ENCODE results near the gene TMEM151B.

TMEM151B gene

DNA sequence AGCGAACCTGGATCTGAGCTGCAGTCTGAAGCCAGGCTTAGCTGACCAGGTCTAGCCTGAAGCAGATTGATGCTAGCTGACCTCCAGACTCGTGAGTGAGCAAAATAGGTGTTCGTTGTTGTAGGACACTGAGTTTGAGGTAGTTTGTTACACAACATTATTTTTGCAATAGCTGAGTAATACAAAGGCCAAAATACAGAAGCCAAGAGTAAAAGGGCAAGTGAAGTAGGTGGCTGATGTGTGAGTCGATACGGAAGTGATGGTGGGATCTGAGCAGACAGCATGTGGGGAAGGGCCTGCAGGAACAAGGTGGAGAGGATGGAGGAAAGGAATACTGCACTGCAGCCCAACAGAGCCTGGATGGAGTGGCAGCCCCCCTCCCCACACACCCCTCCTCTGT lies 63.7 kb downstream of the TMEM151B start:
- Histone ChIP-seq H3K36me3 (ENCODE audit: control insufficient read depth in 4 of 4, insufficient read depth in 4 of 4, low read length in 3 of 4) (no peaks in the 10 kb centered on the region), H3K27ac (ENCODE audit: insufficient read depth in 1 of 2, low read depth in 1 of 2, low read length in 2 of 2, poor library complexity in 1 of 2, severe bottlenecking in 2 of 2) (no peak overlapping the region), H3K4me1 (ENCODE audit: control extremely low read depth in 1 of 4, control insufficient read depth in 4 of 4, insufficient read depth in 4 of 4, low read length in 3 of 4) (peaks cover 0 to 7% (median under 1%) of the 10 kb centered on the region in 4 experiments), H3K4me3 (ENCODE audit: control insufficient read depth in 1 of 7, extremely low read depth in 1 of 7, insufficient read depth in 4 of 7, low read depth in 2 of 7, low read length in 6 of 7) (no peak overlapping the region), H3K9me3 (ENCODE audit: control extremely low read depth in 1 of 5, control insufficient read depth in 4 of 5, insufficient read depth in 2 of 5, low read depth in 1 of 5, low read length in 4 of 5) (no peaks in the 10 kb centered on the region), H3K27me3 (replicated peaks in 2 of 5; ENCODE audit: control insufficient read depth in 4 of 5, insufficient read depth in 5 of 5, low read length in 4 of 5) (peaks cover under 1 to 16% (median 9%) of the 10 kb centered on the region in 5 experiments)
- WGBS (ENCODE audit: insufficient coverage) = 100% methylated on average over 3 of the region's 5 CpGs
- no peak for DNase-seq
- CTCF ChIA-PET = interaction anchor here (0.8 to 7.1 kb wide), 8 partner anchors 9 to 667 kb away, joined by 3 to 44 read pairs (median 4); no protein-coding TSS in a partner anchor
- POLR2A ChIA-PET = no interaction called here

DNA sequence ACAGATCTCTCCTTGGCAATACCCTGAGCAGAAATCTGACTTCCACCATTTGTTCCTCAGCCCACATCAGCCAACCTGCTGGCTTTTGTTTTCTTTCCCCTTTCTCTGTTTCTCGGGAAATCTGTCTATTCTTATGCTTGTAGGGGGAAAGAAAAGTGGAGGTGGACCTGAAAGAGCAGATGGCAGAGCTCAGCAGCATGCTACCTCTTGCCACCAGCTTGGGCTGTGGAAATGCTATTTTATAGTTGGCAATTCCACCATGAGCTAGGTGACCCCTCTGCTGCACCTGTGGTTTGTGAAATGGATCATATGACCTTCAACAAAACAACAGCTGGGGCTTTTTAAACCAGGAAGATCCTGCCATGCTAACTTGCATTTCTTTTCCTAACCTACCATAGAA lies 65.4 kb downstream of the TMEM151B start:
- Histone ChIP-seq H3K27ac (ENCODE audit: insufficient read depth in 1 of 2, low read depth in 1 of 2, low read length in 2 of 2, poor library complexity in 1 of 2, severe bottlenecking in 2 of 2) (no peak overlapping the region), H3K36me3 (ENCODE audit: control insufficient read depth in 4 of 4, insufficient read depth in 4 of 4, low read length in 3 of 4) (no peaks in the 10 kb centered on the region), H3K9me3 (ENCODE audit: control extremely low read depth in 1 of 5, control insufficient read depth in 4 of 5, insufficient read depth in 2 of 5, low read depth in 1 of 5, low read length in 4 of 5) (no peaks in the 10 kb centered on the region), H3K4me3 (ENCODE audit: control insufficient read depth in 1 of 7, extremely low read depth in 1 of 7, insufficient read depth in 4 of 7, low read depth in 2 of 7, low read length in 6 of 7) (no peak overlapping the region), H3K4me1 (ENCODE audit: control extremely low read depth in 1 of 4, control insufficient read depth in 4 of 4, insufficient read depth in 4 of 4, low read length in 3 of 4) (peaks cover 0 to 7% (median under 1%) of the 10 kb centered on the region in 4 experiments), H3K27me3 (replicated peaks in 2 of 5; ENCODE audit: control insufficient read depth in 4 of 5, insufficient read depth in 5 of 5, low read length in 4 of 5) (peaks cover 0 to 9% (median under 1%) of the 10 kb centered on the region in 5 experiments)
- WGBS (ENCODE audit: insufficient coverage) = no CpG with 5 or more reads among the region's 1 CpG
- DNase-seq = no peak
- ChIA-PET POLR2A (no interaction called here), CTCF (interaction anchor here (0.8 to 7.1 kb wide), 16 partner anchors 8 to 238 kb away, joined by 3 to 76 read pairs (median 4); partner anchors contain the start of genes AARS2 and NFKBIE)

DNA sequence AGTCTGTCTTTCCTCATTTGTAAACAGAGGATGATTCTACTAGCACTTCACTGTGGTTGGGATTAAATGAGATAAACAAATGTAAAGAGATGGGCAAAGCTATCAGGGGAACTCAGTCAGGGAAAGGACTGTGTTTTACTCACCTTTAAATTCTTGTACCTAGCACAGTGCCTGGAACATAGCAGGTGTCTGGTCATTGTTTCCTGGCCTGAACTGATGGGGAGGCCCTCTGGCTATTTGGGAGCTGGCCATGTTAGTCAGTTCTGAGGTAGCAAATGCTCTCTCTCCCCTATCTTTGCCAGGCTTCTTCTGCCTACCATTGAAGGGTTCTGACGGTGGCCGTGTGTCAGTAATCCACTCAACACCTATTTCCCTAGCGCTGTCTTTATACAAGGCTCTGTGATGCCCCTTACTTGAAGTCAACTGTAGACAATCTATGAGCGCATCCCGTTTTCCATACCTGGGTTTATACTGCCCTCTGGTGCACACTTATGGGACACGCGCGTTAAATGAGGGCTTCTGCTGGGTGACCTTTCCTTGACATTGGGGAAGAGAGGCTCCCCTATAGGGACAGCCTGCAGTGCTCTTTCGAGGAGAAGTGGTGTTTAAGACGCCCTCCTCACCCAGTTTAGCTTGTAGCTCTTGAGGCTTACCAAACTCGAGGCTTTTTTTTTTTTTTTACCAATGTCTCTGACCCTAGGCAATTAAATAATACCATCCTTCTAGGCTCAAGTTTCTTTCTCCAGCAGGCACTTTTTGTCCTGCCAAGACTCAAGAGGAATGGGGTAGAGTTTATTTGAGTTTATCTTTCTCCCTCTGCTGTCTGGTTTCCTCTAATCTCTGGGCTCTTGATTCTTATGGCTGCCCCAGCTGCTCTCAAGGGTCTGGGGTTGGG lies 68.2 kb downstream of the TMEM151B start:
- Histone ChIP-seq H3K9me3 (ENCODE audit: control extremely low read depth in 1 of 5, control insufficient read depth in 4 of 5, insufficient read depth in 2 of 5, low read depth in 1 of 5, low read length in 4 of 5) (no peaks in the 10 kb centered on the region), H3K4me3 (ENCODE audit: control insufficient read depth in 1 of 7, extremely low read depth in 1 of 7, insufficient read depth in 4 of 7, low read depth in 2 of 7, low read length in 6 of 7) (no peak overlapping the region), H3K27me3 (replicated peaks in 2 of 5; ENCODE audit: control insufficient read depth in 4 of 5, insufficient read depth in 5 of 5, low read length in 4 of 5) (peaks cover 0 to 16% (median 13%) of the 10 kb centered on the region in 5 experiments), H3K36me3 (ENCODE audit: control insufficient read depth in 4 of 4, insufficient read depth in 4 of 4, low read length in 3 of 4) (no peaks in the 10 kb centered on the region), H3K4me1 (ENCODE audit: control extremely low read depth in 1 of 4, control insufficient read depth in 4 of 4, insufficient read depth in 4 of 4, low read length in 3 of 4) (peaks cover 0 to 16% (median 11%) of the 10 kb centered on the region in 4 experiments), H3K27ac (ENCODE audit: insufficient read depth in 1 of 2, low read depth in 1 of 2, low read length in 2 of 2, poor library complexity in 1 of 2, severe bottlenecking in 2 of 2) (no peak overlapping the region)
- POLR2A ChIA-PET = interaction anchor here (0.5 to 0.6 kb wide), 2 partner anchors 120 to 1560 kb away, joined by 3 read pairs; no protein-coding TSS in a partner anchor
- 4% methylated on average over 10 of the region's 11 CpGs for WGBS (ENCODE audit: insufficient coverage)
- DNase-seq = peak; percentile 66 to 81 (median 74)
- CTCF ChIA-PET = interaction anchor here (0.7 to 7.1 kb wide), 22 partner anchors 8 to 260 kb away, joined by 3 to 76 read pairs (median 5); partner anchors contain the start of genes AARS2, NFKBIE and TMEM151B

DNA sequence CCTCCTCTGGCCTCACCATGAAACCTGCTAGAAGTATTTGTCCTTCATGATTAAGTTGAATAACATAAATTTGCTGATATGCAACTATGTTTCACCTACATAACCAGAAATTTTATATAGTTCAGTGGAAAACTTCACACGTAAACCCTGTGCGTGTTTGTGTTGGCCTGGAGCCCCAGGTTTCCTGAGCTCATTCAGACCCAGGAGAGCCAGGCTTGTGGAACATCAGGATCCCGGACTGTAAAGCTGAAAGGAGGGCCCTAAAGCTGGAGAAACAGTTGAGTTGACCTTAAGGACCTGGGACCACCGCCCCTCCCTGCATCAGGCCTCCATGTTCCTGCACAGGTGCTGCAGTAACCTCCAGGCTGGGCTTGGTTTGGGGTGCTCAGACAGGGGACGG lies 69.1 kb downstream of the TMEM151B start:
- whole genome bisulfite sequencing (ENCODE audit: insufficient coverage) = 94% methylated on average over 5 of the region's 5 CpGs
- ChIA-PET CTCF (interaction anchor here (0.7 to 7.1 kb wide), 14 partner anchors 9 to 261 kb away, joined by 3 to 76 read pairs (median 5); partner anchors contain the start of genes AARS2 and NFKBIE), POLR2A (no interaction called here)
- H3K4me3 ChIP-seq (ENCODE audit: control insufficient read depth in 1 of 7, extremely low read depth in 1 of 7, insufficient read depth in 4 of 7, low read depth in 2 of 7, low read length in 6 of 7) = no peak overlapping the region
- DNase-seq = no peak
- H3K36me3 ChIP-seq (ENCODE audit: control insufficient read depth in 4 of 4, insufficient read depth in 4 of 4, low read length in 3 of 4) = no peaks in the 10 kb centered on the region
- peaks cover 0 to 24% (median 16%) of the 10 kb centered on the region in 5 experiments for H3K27me3 ChIP-seq (replicated peaks in 2 of 5; ENCODE audit: control insufficient read depth in 4 of 5, insufficient read depth in 5 of 5, low read length in 4 of 5)
- no peaks in the 10 kb centered on the region for H3K9me3 ChIP-seq (ENCODE audit: control extremely low read depth in 1 of 5, control insufficient read depth in 4 of 5, insufficient read depth in 2 of 5, low read depth in 1 of 5, low read length in 4 of 5)
- peaks cover 0 to 13% (median 11%) of the 10 kb centered on the region in 4 experiments for H3K4me1 ChIP-seq (ENCODE audit: control extremely low read depth in 1 of 4, control insufficient read depth in 4 of 4, insufficient read depth in 4 of 4, low read length in 3 of 4)
- no peak overlapping the region for H3K27ac ChIP-seq (ENCODE audit: insufficient read depth in 1 of 2, low read depth in 1 of 2, low read length in 2 of 2, poor library complexity in 1 of 2, severe bottlenecking in 2 of 2)

DNA sequence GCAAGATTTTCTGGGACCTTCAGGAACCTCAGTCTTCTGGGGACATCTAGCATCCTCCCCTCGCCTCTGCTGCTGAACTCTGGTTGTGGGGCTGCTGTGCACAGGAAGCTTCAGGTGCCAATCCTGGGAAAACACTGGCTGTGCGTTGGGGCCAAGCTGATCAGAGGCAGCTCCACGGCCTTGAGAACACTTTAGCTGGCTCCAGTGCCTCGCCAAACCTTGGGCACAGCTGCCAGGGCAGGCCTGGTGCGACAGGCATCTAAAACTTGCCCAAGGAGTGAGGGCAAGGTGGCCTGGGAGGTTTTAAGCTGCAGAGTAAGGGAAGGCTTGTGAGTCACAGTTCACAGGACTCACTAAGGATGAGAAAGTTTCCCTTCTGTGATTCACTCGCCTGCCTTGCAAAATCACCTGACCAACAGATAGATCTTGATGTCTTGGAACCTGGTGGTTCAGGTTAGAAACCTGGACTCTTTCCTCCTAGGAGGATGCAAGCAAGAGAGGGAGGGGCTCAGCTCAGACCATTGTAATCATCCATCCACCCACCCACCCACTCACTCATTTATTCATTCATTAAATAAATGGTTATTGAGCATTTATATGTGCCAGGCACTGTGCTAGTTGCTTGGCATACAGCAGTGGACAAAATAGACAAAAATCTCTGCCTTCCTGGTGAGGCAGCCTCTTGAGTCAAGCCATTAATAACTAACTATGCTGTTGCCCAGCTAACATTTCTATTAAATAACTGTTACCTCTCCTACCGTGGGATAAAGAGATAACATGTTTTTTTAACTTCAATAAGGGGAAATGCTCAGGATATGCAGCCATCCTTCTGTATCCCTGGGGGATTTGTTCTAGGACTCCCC lies 69.7 kb downstream of the TMEM151B start:
- DNase-seq = no peak
- H3K4me1 ChIP-seq (ENCODE audit: control extremely low read depth in 1 of 4, control insufficient read depth in 4 of 4, insufficient read depth in 4 of 4, low read length in 3 of 4) = peaks cover 0 to 13% (median 11%) of the 10 kb centered on the region in 4 experiments
- H3K36me3 ChIP-seq (ENCODE audit: control insufficient read depth in 4 of 4, insufficient read depth in 4 of 4, low read length in 3 of 4) = no peaks in the 10 kb centered on the region
- no peak overlapping the region for H3K27ac ChIP-seq (ENCODE audit: insufficient read depth in 1 of 2, low read depth in 1 of 2, low read length in 2 of 2, poor library complexity in 1 of 2, severe bottlenecking in 2 of 2)
- ChIA-PET POLR2A (no interaction called here), CTCF (interaction anchor here (0.7 to 7.1 kb wide), 11 partner anchors 10 to 242 kb away, joined by 3 to 76 read pairs (median 5); partner anchors contain the start of genes AARS2 and NFKBIE)
- no peak overlapping the region for H3K4me3 ChIP-seq (ENCODE audit: control insufficient read depth in 1 of 7, extremely low read depth in 1 of 7, insufficient read depth in 4 of 7, low read depth in 2 of 7, low read length in 6 of 7)
- H3K9me3 ChIP-seq (ENCODE audit: control extremely low read depth in 1 of 5, control insufficient read depth in 4 of 5, insufficient read depth in 2 of 5, low read depth in 1 of 5, low read length in 4 of 5) = no peaks in the 10 kb centered on the region
- peaks cover 0 to 25% (median 19%) of the 10 kb centered on the region in 5 experiments for H3K27me3 ChIP-seq (replicated peaks in 2 of 5; ENCODE audit: control insufficient read depth in 4 of 5, insufficient read depth in 5 of 5, low read length in 4 of 5)
- WGBS (ENCODE audit: insufficient coverage) = 81% methylated on average over 6 of the region's 7 CpGs

DNA sequence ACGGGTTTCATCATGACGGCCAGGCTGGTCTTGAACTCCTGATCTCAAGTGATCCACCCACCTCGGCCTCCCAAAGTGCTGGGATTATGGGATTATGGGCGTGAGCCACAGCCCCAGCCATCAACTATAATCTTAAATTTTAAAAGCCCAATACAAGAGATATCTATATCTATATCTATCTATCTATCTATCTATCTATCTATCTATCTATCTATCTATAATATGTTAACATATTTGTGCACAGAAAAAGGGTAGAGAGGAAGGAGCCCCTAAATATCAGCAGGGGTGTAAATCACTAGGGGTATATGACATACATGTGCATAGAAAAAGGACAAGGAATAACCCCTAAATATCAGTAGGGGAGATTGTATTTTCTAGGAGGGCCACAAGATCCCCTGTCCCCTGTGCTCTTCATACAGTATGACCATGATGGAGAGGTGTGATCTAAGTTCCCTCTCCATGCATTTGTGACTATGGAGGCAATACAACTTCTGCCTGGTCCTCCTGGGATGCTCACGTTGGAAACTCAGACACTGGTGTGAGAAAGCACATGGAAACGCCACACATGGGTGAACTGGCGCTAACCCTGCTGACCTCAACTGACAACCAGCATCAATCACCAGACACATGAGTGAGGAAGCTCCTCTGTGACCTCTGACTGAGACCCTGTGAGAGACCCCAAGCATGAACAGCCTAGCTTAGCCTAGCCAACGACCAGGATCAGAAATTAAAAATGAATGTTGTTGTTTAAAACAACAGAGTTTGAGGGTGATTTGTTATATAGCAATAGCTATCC lies 71.0 kb downstream of the TMEM151B start:
- no peaks in the 10 kb centered on the region for H3K36me3 ChIP-seq (ENCODE audit: control insufficient read depth in 4 of 4, insufficient read depth in 4 of 4, low read length in 3 of 4)
- no peak overlapping the region for H3K27ac ChIP-seq (ENCODE audit: insufficient read depth in 1 of 2, low read depth in 1 of 2, low read length in 2 of 2, poor library complexity in 1 of 2, severe bottlenecking in 2 of 2)
- H3K4me1 ChIP-seq (ENCODE audit: control extremely low read depth in 1 of 4, control insufficient read depth in 4 of 4, insufficient read depth in 4 of 4, low read length in 3 of 4) = peaks cover 0 to 13% (median 11%) of the 10 kb centered on the region in 4 experiments
- H3K9me3 ChIP-seq (ENCODE audit: control extremely low read depth in 1 of 5, control insufficient read depth in 4 of 5, insufficient read depth in 2 of 5, low read depth in 1 of 5, low read length in 4 of 5) = no peaks in the 10 kb centered on the region
- H3K4me3 ChIP-seq (ENCODE audit: control insufficient read depth in 1 of 7, extremely low read depth in 1 of 7, insufficient read depth in 4 of 7, low read depth in 2 of 7, low read length in 6 of 7) = no peak overlapping the region
- DNase-seq = no peak
- POLR2A ChIA-PET = no interaction called here
- CTCF ChIA-PET = interaction anchor here (0.8 to 1.6 kb wide), 5 partner anchors 8 to 73 kb away, joined by 3 to 4 read pairs (median 3); partner anchors contain the start of gene AARS2
- peaks cover 0 to 25% (median 23%) of the 10 kb centered on the region in 5 experiments for H3K27me3 ChIP-seq (replicated peaks in 2 of 5; ENCODE audit: control insufficient read depth in 4 of 5, insufficient read depth in 5 of 5, low read length in 4 of 5)
- 78% methylated on average over 3 of the region's 8 CpGs for WGBS (ENCODE audit: insufficient coverage)
